Measurements from ENCODE around the gene ARF1. TPM values are rescaled to one million over a fixed set of nuclear protein-coding genes. Genes with fewer than 3 reads are reported as not detected.
A peak's percentile ranks its signal among the peaks of the same experiment; 100 is the strongest.

ARF1 gene
- polyA plus RNA-seq, 1 donor, result 416 TPM

- WGBS (ENCODE audit: insufficient coverage, low lambda C conversion rate), result no CpG with 5 or more reads among the region's 4 CpGs
- no peak overlapping the region for H3K4me3 ChIP-seq (ENCODE audit: low read length)
- no peak overlapping the region for H3K27ac ChIP-seq (ENCODE audit: low read length)
- no peak for DNase-seq
- H3K36me3 ChIP-seq (ENCODE audit: control insufficient read depth, insufficient read depth, low read length), result peaks cover 74% of the 10 kb centered on the region
- H3K9me3 ChIP-seq (ENCODE audit: control insufficient read depth, low read depth, low read length), result peaks cover 14% of the 10 kb centered on the region
- no peaks in the 10 kb centered on the region for H3K27me3 ChIP-seq (ENCODE audit: control insufficient read depth, insufficient read depth, low read length)
- H3K4me1 ChIP-seq (ENCODE audit: control insufficient read depth, insufficient read depth, low read length), result peaks cover 10% of the 10 kb centered on the region
Measured at GRCh38 chr1:228095161-228095560, 12.7 kb downstream of the ARF1 start.

DNA sequence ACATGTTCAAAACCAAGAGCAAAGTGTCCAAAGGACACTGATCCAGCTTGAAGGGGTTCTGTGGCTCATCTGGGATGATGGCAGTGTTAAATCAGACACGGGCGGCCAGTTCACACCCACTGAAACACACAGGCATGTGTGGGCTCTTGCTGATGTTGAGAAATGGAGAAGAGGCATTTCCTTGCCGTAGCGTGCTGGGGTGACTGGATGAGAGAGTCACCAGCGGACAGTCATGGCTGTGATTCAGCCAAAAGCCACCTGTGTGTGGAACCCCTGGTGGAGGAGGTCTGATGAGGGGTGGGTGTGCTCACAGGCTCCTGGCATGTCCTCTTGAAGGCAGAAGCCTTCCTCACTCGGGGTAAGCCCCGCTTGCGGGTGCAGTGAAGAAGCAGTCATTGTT is 13.4 kb downstream of the ARF1 start:
- H3K9me3 ChIP-seq (ENCODE audit: control insufficient read depth, low read depth, low read length), result peaks cover 14% of the 10 kb centered on the region
- H3K4me3 ChIP-seq (ENCODE audit: low read length), result no peak overlapping the region
- H3K27me3 ChIP-seq (ENCODE audit: control insufficient read depth, insufficient read depth, low read length), result no peaks in the 10 kb centered on the region
- peaks cover 80% of the 10 kb centered on the region for H3K36me3 ChIP-seq (ENCODE audit: control insufficient read depth, insufficient read depth, low read length)
- no peak overlapping the region for H3K27ac ChIP-seq (ENCODE audit: low read length)
- WGBS (ENCODE audit: insufficient coverage, low lambda C conversion rate), result no CpG with 5 or more reads among the region's 8 CpGs
- no peak for DNase-seq
- peaks cover 4% of the 10 kb centered on the region for H3K4me1 ChIP-seq (ENCODE audit: control insufficient read depth, insufficient read depth, low read length)

- Histone ChIP-seq H3K4me1 (ENCODE audit: control insufficient read depth, insufficient read depth, low read length) (peaks cover 2% of the 10 kb centered on the region), H3K4me3 (ENCODE audit: low read length) (no peak overlapping the region), H3K36me3 (ENCODE audit: control insufficient read depth, insufficient read depth, low read length) (peaks cover 79% of the 10 kb centered on the region), H3K27me3 (ENCODE audit: control insufficient read depth, insufficient read depth, low read length) (no peaks in the 10 kb centered on the region), H3K27ac (ENCODE audit: low read length) (no peak overlapping the region), H3K9me3 (ENCODE audit: control insufficient read depth, low read depth, low read length) (peaks cover 14% of the 10 kb centered on the region)
- no peak for DNase-seq
- no CpG with 5 or more reads among the region's 13 CpGs for WGBS (ENCODE audit: insufficient coverage, low lambda C conversion rate)
Measured at GRCh38 chr1:228096416-228097332, 14.2 kb downstream of the ARF1 start.

- peaks cover 73% of the 10 kb centered on the region for H3K36me3 ChIP-seq (ENCODE audit: control insufficient read depth, insufficient read depth, low read length)
- no peak for DNase-seq
Measured at GRCh38 chr1:228097333-228098081, 15.0 kb downstream of the ARF1 start.

DNA sequence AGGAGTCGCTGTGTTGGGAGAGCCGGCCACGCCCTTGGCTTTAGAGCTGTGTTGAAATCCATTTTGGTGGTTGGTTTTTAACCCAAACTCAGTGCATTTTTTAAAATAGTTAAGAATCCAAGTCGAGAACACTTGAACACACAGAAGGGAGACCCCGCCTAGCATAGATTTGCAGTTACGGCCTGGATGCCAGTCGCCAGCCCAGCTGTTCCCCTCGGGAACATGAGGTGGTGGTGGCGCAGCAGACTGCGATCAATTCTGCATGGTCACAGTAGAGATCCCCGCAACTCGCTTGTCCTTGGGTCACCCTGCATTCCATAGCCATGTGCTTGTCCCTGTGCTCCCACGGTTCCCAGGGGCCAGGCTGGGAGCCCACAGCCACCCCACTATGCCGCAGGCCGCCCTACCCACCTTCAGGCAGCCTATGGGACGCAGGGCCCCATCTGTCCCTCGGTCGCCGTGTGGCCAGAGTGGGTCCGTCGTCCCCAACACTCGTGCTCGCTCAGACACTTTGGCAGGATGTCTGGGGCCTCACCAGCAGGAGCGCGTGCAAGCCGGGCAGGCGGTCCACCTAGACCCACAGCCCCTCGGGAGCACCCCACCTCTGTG is 15.9 kb downstream of the ARF1 start:
- Histone ChIP-seq H3K4me1 (ENCODE audit: control insufficient read depth, insufficient read depth, low read length) (peaks cover 6% of the 10 kb centered on the region), H3K27ac (ENCODE audit: low read length) (no peak overlapping the region), H3K36me3 (ENCODE audit: control insufficient read depth, insufficient read depth, low read length) (peaks cover 67% of the 10 kb centered on the region), H3K9me3 (ENCODE audit: control insufficient read depth, low read depth, low read length) (peaks cover 14% of the 10 kb centered on the region), H3K4me3 (ENCODE audit: low read length) (no peak overlapping the region), H3K27me3 (ENCODE audit: control insufficient read depth, insufficient read depth, low read length) (no peaks in the 10 kb centered on the region)
- no peak for DNase-seq
- 86% methylated on average over 1 of the region's 28 CpGs for WGBS (ENCODE audit: insufficient coverage, low lambda C conversion rate)

More at GRCh38 chr1:228097333-228098081, 15.0 kb downstream of the ARF1 start:
- no CpG with 5 or more reads among the region's 34 CpGs for WGBS (ENCODE audit: insufficient coverage, low lambda C conversion rate)
- H3K4me1 ChIP-seq (ENCODE audit: control insufficient read depth, insufficient read depth, low read length), result peaks cover 5% of the 10 kb centered on the region
- no peak overlapping the region for H3K4me3 ChIP-seq (ENCODE audit: low read length)
- no peak overlapping the region for H3K27ac ChIP-seq (ENCODE audit: low read length)
- no peaks in the 10 kb centered on the region for H3K27me3 ChIP-seq (ENCODE audit: control insufficient read depth, insufficient read depth, low read length)
- peaks cover 14% of the 10 kb centered on the region for H3K9me3 ChIP-seq (ENCODE audit: control insufficient read depth, low read depth, low read length)

DNA sequence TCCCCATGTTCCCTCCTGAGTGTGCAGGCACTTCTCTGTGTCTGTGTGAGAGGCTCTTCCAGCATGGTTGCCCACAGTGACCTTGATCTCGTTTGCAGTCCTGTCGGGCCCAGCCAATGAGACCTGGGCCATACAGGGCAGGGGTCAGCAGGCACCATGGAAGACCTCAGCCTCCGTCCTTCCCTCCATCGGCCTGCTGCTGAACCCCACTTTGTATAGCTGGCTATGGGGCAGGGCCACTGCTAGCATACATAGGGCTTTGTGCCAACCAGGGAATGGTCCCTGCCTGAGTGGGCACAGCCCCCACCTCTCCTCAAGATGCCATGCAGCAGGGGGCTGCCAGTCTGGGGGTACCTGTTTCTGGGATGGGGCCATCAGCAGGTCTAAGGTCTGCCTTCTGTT is 16.8 kb downstream of the ARF1 start:
- Histone ChIP-seq H3K36me3 (ENCODE audit: control insufficient read depth, insufficient read depth, low read length) (peaks cover 64% of the 10 kb centered on the region), H3K4me3 (ENCODE audit: low read length) (no peak overlapping the region), H3K27me3 (ENCODE audit: control insufficient read depth, insufficient read depth, low read length) (no peaks in the 10 kb centered on the region), H3K9me3 (ENCODE audit: control insufficient read depth, low read depth, low read length) (peaks cover 8% of the 10 kb centered on the region), H3K4me1 (ENCODE audit: control insufficient read depth, insufficient read depth, low read length) (peaks cover 13% of the 10 kb centered on the region), H3K27ac (ENCODE audit: low read length) (no peak overlapping the region)
- no peak for DNase-seq
- WGBS (ENCODE audit: insufficient coverage, low lambda C conversion rate), result no CpG with 5 or more reads among the region's 4 CpGs

- Histone ChIP-seq H3K9me3 (ENCODE audit: control insufficient read depth, low read depth, low read length) (no peaks in the 10 kb centered on the region), H3K4me3 (ENCODE audit: low read length) (no peak overlapping the region), H3K36me3 (ENCODE audit: control insufficient read depth, insufficient read depth, low read length) (peaks cover 60% of the 10 kb centered on the region), H3K27ac (ENCODE audit: low read length) (no peak overlapping the region), H3K27me3 (ENCODE audit: control insufficient read depth, insufficient read depth, low read length) (no peaks in the 10 kb centered on the region), H3K4me1 (ENCODE audit: control insufficient read depth, insufficient read depth, low read length) (peaks cover 13% of the 10 kb centered on the region)
- no peak for DNase-seq
- no CpG with 5 or more reads among the region's 12 CpGs for WGBS (ENCODE audit: insufficient coverage, low lambda C conversion rate)
Measured at GRCh38 chr1:228100822-228101613, 18.5 kb downstream of the ARF1 start.

- no peaks in the 10 kb centered on the region for H3K9me3 ChIP-seq (ENCODE audit: control insufficient read depth, low read depth, low read length)
- no peaks in the 10 kb centered on the region for H3K27me3 ChIP-seq (ENCODE audit: control insufficient read depth, insufficient read depth, low read length)
- H3K36me3 ChIP-seq (ENCODE audit: control insufficient read depth, insufficient read depth, low read length), result peaks cover 60% of the 10 kb centered on the region
- H3K4me3 ChIP-seq (ENCODE audit: low read length), result peak overlapping the region; percentile 94
- WGBS (ENCODE audit: insufficient coverage, low lambda C conversion rate), result no CpG with 5 or more reads among the region's 15 CpGs
- no peak overlapping the region for H3K27ac ChIP-seq (ENCODE audit: low read length)
- H3K4me1 ChIP-seq (ENCODE audit: control insufficient read depth, insufficient read depth, low read length), result peaks cover 13% of the 10 kb centered on the region
- DNase-seq, result no peak
Measured at GRCh38 chr1:228101614-228101993, 19.1 kb downstream of the ARF1 start.

DNA sequence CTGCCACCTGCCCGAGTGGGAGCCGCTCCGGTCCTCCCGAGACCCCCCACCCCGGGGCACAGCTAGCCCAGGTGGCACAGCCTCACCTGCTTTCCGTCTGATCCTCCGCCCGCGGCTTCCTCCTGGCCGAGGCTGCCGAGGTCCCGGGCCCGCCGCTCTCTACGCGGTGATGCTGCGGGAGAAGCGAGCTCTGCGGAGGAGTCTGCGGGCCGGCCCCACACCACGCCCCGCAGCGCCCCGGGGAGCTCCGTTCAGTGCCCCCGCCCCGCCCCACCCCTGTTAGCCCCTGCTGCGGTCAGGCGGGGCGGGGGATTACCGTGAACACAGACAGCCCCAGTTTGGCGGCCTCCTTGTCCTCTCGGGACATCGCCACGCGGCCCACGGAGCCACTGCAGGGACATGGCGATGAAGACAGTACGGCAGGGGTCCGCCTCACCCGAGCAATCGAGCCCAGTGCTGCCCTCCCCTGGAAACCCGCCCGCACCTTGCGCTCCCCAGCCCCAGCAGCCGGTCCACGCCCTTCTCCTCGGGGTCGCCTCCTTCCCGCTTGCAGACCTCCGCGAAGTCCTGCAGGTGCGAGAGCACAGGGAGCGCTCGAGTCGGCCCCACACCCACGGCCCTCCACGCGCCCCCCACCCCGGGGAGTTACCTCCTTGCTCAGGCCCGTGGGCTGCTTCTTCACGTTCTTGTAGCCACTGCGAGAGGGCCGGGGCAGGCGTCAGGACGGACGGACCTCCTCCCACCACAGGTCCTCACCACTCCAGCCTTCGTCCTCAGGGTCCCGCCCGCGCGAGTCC is 19.7 kb downstream of the ARF1 start:
- Histone ChIP-seq H3K4me1 (ENCODE audit: control insufficient read depth, insufficient read depth, low read length) (peaks cover 13% of the 10 kb centered on the region), H3K9me3 (ENCODE audit: control insufficient read depth, low read depth, low read length) (no peaks in the 10 kb centered on the region), H3K36me3 (ENCODE audit: control insufficient read depth, insufficient read depth, low read length) (peaks cover 57% of the 10 kb centered on the region), H3K27ac (ENCODE audit: low read length) (no peak overlapping the region), H3K27me3 (ENCODE audit: control insufficient read depth, insufficient read depth, low read length) (no peaks in the 10 kb centered on the region), H3K4me3 (ENCODE audit: low read length) (peak overlapping the region; percentile 94)
- DNase-seq, result peak in 1 of 2 donors; percentile 68
- WGBS (ENCODE audit: insufficient coverage, low lambda C conversion rate), result no CpG with 5 or more reads among the region's 73 CpGs

Measured in large intestine (tissue), 3 donors.